Measurements from ENCODE around the gene RAB11FIP3. TPM values are rescaled to one million over a fixed set of nuclear protein-coding genes. Genes with fewer than 3 reads are reported as not detected.

Gene RAB11FIP3
- total and polyA plus RNA-seq, 2 of the 13 experiments (the other 11 are each of a cell fraction or from before 2014, with no cell fraction given), result 34.3 to 57.6 TPM

DNA sequence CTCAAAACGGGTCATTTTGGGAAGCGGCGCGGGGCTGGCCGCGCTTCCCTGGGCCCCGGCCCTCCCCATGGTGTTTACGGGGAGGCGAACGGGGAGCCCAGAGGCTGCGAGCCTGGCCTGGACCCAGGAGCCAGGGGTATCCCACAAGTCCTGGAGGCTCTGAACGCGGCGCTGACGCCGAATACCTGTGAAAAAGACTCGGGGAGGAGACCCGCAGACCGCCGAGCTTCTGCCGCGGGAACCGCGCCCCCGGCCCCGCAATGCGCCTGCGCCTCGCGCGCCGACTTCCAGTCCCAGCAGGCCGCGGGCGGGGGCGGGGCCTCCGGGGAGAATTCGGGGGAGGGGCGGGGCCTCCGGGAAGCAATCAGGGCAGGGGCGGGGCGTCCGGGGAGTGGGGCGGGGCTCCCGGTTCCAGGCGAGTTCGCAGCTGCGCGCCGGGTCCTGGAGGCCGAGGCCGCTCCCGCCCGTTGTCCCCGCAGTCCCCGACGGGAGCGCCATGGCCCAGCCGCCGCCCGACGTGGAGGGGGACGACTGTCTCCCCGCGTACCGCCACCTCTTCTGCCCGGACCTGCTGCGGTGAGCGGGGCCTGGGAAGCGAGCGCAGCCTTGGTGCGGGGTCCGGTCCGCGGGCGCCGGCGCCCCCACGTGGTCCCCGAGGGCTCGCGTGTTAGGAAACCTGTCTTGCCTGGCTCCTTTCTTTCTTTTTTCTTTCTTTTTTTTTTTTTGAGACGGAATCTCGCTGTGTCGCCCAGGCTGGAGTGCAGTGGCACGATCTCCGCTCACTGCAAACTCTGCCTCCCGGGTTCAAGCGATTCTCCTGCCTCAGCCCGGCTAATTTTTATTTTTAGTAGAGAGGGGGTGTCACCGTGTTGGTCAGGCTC is 23.7 kb upstream of the RAB11FIP3 start, which contains the start of gene DECR2:
DECR2 (plus strand) TSS at position 418 of the 881 bp plus-strand sequence; CDS start at position 497, 79 bp downstream.
- WGBS (ENCODE audit: low lambda C conversion rate), result 3% methylated on average over 26 of the region's 91 CpGs
- DNase-seq (ENCODE audit: low spot score) (peak; percentile 76), ATAC-seq (peak; percentile 61), FAIRE-seq (no peak)
- Histone ChIP-seq H3K79me2 (ENCODE audit: insufficient read depth, low read length) (peaks cover 15% of the 10 kb centered on the region), H4K20me1 (ENCODE audit: insufficient read depth, low read length) (no peaks in the 10 kb centered on the region), H3K27me3 (ENCODE audit: control insufficient read depth in 1 of 2, insufficient read depth in 2 of 2, low read length in 2 of 2) (no peaks in the 10 kb centered on the region), H3K27ac (ENCODE audit: extremely low read length, insufficient read depth, low read length) (peak within 1 kb of the TSS; percentile 97), H3K4me1 (ENCODE audit: insufficient read depth, low read length) (peaks cover 66% of the 10 kb centered on the region), H3K9me3 (ENCODE audit: low read length) (no peaks in the 10 kb centered on the region), H3K36me3 (replicated peaks in 1 of 2; ENCODE audit: control insufficient read depth in 1 of 2, insufficient read depth in 2 of 2, low read length in 2 of 2) (peaks cover 0 to 4% of the 10 kb centered on the region in 2 experiments; a peak in 2 of 5 replicates), H2AFZ (ENCODE audit: low read length) (no peak within 1 kb of the TSS), H3K9ac (ENCODE audit: insufficient read depth, low read depth, low read length) (peak within 1 kb of the TSS; percentile 91), H3K4me3 (replicated peaks in 1 of 3; ENCODE audit: insufficient read depth in 1 of 3, low read depth in 2 of 3, low read length in 3 of 3) (peak within 1 kb of the TSS; percentile 81 to 85 (median 83)), H3K4me2 (ENCODE audit: low read depth, low read length) (peak within 1 kb of the TSS; percentile 74)
- intact Hi-C loops (cut with micrococcal nuclease; ENCODE audit: unreplicated experiment), result no loop called here
- BruUV-seq (replicated peaks), result TSS peak; percentile 89
- CTCF ChIA-PET (ENCODE audit: low intra/inter-chr PET ratio, low total read pairs), result no interaction called here
- POLR2A ChIA-PET, result interaction anchor here (0.7 to 2.0 kb wide), 21 partner anchors 10 to 187 kb away, joined by 3 to 21 read pairs (median 4); partner anchors contain the start of genes AXIN1, MRPL28 and RAB11FIP3
- in situ Hi-C loops (cut with HindIII; ENCODE audit: extremely low pct_ligation_motif_present, low pct_unique_long_range_greater_than_20kb), result no loop called here
- TF ChIP-seq, protein P1, sequence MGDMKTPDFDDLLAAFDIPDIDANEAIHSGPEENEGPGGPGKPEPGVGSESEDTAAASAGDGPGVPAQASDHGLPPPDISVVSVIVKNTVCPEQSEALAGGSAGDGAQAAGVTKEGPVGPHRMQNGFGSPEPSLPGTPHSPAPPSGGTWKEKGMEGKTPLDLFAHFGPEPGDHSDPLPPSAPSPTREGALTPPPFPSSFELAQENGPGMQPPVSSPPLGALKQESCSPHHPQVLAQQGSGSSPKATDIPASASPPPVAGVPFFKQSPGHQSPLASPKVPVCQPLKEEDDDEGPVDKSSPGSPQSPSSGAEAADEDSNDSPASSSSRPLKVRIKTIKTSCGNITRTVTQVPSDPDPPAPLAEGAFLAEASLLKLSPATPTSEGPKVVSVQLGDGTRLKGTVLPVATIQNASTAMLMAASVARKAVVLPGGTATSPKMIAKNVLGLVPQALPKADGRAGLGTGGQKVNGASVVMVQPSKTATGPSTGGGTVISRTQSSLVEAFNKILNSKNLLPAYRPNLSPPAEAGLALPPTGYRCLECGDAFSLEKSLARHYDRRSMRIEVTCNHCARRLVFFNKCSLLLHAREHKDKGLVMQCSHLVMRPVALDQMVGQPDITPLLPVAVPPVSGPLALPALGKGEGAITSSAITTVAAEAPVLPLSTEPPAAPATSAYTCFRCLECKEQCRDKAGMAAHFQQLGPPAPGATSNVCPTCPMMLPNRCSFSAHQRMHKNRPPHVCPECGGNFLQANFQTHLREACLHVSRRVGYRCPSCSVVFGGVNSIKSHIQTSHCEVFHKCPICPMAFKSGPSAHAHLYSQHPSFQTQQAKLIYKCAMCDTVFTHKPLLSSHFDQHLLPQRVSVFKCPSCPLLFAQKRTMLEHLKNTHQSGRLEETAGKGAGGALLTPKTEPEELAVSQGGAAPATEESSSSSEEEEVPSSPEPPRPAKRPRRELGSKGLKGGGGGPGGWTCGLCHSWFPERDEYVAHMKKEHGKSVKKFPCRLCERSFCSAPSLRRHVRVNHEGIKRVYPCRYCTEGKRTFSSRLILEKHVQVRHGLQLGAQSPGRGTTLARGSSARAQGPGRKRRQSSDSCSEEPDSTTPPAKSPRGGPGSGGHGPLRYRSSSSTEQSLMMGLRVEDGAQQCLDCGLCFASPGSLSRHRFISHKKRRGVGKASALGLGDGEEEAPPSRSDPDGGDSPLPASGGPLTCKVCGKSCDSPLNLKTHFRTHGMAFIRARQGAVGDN (CRISPR knock-in tag; IDR thresholded peaks at IDR 0.05), result peak; percentile 83
- TF ChIP-seq ZNF326 (CRISPR knock-in tag; IDR thresholded peaks at IDR 0.05; ENCODE audit: borderline replicate concordance) (peak; percentile 56; the same call in 1 of the 2 replicates), MAZ (IDR thresholded peaks at IDR 0.05; ENCODE audit: borderline replicate concordance, low read depth, low read length) (peak; percentile 45; the same call in 1 of the 2 replicates), MAZ (CRISPR knock-in tag; IDR thresholded peaks at IDR 0.05; ENCODE audit: low read depth) (peak; percentile 84; the same call in 1 of the 2 replicates), ZNF589 (CRISPR knock-in tag; conservative IDR thresholded peaks at IDR 0.05) (peak; percentile 74; the same call in 1 of the 2 replicates), POLR2A (IDR thresholded peaks at IDR 0.05; ENCODE audit: insufficient read depth in 1 of 2, low read depth in 2 of 2, low read length in 2 of 2) (peak; percentile 70 to 95), FOXK2 (IDR thresholded peaks at IDR 0.05) (no peak), ZNF616 (CRISPR knock-in tag; IDR thresholded peaks at IDR 0.05; ENCODE audit: low read depth) (no peak), CAMTA2 (CRISPR knock-in tag; IDR thresholded peaks at IDR 0.05; ENCODE audit: borderline replicate concordance) (0 out of 2 replicates have a peak, but pooled peaks have one; percentile 31), ZBTB7A (CRISPR knock-in tag; IDR thresholded peaks at IDR 0.05) (0 out of 2 replicates have a peak, but pooled peaks have one; percentile 20), ZNF138 (CRISPR knock-in tag; IDR thresholded peaks at IDR 0.05; ENCODE audit: low read depth) (0 out of 2 replicates have a peak, but pooled peaks have one; percentile 53), GABPB1 (CRISPR knock-in tag; IDR thresholded peaks at IDR 0.05) (peak; percentile 74), MAFG (CRISPR knock-in tag; IDR thresholded peaks at IDR 0.05) (no peak), AGO1 (IDR thresholded peaks at IDR 0.05; ENCODE audit: low read depth, low read length, poor library complexity, severe bottlenecking) (peak; percentile 95), NFYB (CRISPR knock-in tag; IDR thresholded peaks at IDR 0.05) (no peak; the same call in 1 of the 2 replicates)
- TF ChIP-seq, protein P2, sequence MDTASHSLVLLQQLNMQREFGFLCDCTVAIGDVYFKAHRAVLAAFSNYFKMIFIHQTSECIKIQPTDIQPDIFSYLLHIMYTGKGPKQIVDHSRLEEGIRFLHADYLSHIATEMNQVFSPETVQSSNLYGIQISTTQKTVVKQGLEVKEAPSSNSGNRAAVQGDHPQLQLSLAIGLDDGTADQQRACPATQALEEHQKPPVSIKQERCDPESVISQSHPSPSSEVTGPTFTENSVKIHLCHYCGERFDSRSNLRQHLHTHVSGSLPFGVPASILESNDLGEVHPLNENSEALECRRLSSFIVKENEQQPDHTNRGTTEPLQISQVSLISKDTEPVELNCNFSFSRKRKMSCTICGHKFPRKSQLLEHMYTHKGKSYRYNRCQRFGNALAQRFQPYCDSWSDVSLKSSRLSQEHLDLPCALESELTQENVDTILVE (CRISPR knock-in tag; IDR thresholded peaks at IDR 0.05), result peak; percentile 29; the same call in 1 of the 2 replicates
- TF ChIP-seq, protein P3, sequence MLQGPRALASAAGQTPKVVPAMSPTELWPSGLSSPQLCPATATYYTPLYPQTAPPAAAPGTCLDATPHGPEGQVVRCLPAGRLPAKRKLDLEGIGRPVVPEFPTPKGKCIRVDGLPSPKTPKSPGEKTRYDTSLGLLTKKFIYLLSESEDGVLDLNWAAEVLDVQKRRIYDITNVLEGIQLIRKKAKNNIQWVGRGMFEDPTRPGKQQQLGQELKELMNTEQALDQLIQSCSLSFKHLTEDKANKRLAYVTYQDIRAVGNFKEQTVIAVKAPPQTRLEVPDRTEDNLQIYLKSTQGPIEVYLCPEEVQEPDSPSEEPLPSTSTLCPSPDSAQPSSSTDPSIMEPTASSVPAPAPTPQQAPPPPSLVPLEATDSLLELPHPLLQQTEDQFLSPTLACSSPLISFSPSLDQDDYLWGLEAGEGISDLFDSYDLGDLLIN (CRISPR knock-in tag; IDR thresholded peaks at IDR 0.05; ENCODE audit: borderline replicate concordance), result no peak
